Measurements from ENCODE around the gene MASTL.

MASTL gene

DNA sequence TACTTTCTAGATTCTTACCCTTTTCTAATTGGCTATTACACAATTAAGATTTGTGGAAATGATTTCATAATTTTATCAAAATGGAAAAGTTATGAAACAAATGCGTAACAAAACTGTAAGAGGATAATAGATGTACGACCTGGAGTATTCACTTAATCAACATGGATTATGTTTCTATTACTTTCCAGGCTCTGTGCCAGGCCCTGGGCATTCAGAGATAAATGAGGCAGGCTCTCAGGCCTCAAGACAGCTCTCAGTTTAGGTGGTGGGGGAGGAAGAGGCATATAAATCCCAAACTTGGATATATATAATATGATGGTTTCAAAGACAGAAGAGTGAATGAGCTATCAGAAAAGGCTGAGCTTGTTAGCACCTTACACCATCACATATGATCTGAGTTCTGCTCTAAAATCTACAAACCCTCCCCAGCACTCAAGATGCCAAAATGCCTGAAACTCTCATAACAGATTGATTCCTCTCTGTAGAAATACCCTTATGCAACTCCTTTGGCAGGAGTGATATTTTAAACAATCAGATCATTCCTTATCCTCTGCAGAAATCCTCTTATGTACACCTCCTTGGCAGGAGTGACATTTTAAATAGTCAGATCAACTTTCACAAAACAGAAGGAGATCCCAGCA, 42.9 kb downstream of the MASTL start:
- Histone ChIP-seq H3K27ac (replicated peaks) (no peak overlapping the region), H3K4me3 (replicated peaks; ENCODE audit: insufficient read depth, low read length) (no peak overlapping the region), H3K27me3 (ENCODE audit: insufficient read depth, poor library complexity, severe bottlenecking) (no peaks in the 10 kb centered on the region)
- no peak for DNase-seq (ENCODE audit: low read depth in 1 of 2, low spot score in 1 of 2)
- TF ChIP-seq GABPA (IDR thresholded peaks at IDR 0.05; ENCODE audit: low read depth) (no peak), POLR2AphosphoS5 (IDR thresholded peaks at IDR 0.05; ENCODE audit: low read depth) (no peak), SPI1 (IDR thresholded peaks at IDR 0.05; ENCODE audit: borderline replicate concordance, low read depth) (no peak)
- TF ChIP-seq, protein P1, sequence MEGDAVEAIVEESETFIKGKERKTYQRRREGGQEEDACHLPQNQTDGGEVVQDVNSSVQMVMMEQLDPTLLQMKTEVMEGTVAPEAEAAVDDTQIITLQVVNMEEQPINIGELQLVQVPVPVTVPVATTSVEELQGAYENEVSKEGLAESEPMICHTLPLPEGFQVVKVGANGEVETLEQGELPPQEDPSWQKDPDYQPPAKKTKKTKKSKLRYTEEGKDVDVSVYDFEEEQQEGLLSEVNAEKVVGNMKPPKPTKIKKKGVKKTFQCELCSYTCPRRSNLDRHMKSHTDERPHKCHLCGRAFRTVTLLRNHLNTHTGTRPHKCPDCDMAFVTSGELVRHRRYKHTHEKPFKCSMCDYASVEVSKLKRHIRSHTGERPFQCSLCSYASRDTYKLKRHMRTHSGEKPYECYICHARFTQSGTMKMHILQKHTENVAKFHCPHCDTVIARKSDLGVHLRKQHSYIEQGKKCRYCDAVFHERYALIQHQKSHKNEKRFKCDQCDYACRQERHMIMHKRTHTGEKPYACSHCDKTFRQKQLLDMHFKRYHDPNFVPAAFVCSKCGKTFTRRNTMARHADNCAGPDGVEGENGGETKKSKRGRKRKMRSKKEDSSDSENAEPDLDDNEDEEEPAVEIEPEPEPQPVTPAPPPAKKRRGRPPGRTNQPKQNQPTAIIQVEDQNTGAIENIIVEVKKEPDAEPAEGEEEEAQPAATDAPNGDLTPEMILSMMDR (IDR thresholded peaks at IDR 0.05; ENCODE audit: insufficient read depth, low read length), result no peak
- TF ChIP-seq, protein P2, sequence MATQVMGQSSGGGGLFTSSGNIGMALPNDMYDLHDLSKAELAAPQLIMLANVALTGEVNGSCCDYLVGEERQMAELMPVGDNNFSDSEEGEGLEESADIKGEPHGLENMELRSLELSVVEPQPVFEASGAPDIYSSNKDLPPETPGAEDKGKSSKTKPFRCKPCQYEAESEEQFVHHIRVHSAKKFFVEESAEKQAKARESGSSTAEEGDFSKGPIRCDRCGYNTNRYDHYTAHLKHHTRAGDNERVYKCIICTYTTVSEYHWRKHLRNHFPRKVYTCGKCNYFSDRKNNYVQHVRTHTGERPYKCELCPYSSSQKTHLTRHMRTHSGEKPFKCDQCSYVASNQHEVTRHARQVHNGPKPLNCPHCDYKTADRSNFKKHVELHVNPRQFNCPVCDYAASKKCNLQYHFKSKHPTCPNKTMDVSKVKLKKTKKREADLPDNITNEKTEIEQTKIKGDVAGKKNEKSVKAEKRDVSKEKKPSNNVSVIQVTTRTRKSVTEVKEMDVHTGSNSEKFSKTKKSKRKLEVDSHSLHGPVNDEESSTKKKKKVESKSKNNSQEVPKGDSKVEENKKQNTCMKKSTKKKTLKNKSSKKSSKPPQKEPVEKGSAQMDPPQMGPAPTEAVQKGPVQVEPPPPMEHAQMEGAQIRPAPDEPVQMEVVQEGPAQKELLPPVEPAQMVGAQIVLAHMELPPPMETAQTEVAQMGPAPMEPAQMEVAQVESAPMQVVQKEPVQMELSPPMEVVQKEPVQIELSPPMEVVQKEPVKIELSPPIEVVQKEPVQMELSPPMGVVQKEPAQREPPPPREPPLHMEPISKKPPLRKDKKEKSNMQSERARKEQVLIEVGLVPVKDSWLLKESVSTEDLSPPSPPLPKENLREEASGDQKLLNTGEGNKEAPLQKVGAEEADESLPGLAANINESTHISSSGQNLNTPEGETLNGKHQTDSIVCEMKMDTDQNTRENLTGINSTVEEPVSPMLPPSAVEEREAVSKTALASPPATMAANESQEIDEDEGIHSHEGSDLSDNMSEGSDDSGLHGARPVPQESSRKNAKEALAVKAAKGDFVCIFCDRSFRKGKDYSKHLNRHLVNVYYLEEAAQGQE (IDR thresholded peaks at IDR 0.05; ENCODE audit: insufficient replicate concordance, low read depth), result no peak

DNA sequence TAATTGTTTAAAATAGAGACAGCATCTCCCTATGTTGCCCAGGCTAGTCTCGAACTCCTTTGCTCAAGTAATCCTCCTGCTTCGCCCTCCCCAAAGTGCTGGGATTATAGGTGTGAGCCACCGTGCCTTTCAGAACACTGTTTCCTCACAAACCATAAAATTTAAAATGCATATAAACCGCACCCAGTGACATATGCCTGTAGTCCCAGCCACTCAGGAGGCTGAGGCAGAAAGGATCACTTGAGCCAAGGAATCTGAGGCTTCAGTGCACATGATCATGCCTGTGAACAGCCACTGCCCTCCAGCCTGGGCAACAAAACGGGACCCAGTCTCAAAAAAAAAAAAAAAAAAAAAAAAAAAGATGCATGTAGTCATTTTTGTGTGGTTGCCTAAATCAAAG, 48.7 kb downstream of the MASTL start:
- Histone ChIP-seq H3K4me3 (replicated peaks; ENCODE audit: insufficient read depth, low read length) (no peak overlapping the region), H3K27me3 (ENCODE audit: insufficient read depth, poor library complexity, severe bottlenecking) (no peaks in the 10 kb centered on the region), H3K27ac (replicated peaks) (no peak overlapping the region)
- TF ChIP-seq, protein P2 (IDR thresholded peaks at IDR 0.05; ENCODE audit: insufficient replicate concordance, low read depth), result no peak
- TF ChIP-seq GABPA (IDR thresholded peaks at IDR 0.05; ENCODE audit: low read depth), result no peak
- TF ChIP-seq, protein P1 (IDR thresholded peaks at IDR 0.05; ENCODE audit: insufficient read depth, low read length), result no peak
- TF ChIP-seq POLR2AphosphoS5 (IDR thresholded peaks at IDR 0.05; ENCODE audit: low read depth), result no peak
- TF ChIP-seq SPI1 (IDR thresholded peaks at IDR 0.05; ENCODE audit: borderline replicate concordance, low read depth), result no peak
- DNase-seq (ENCODE audit: low read depth in 1 of 2, low spot score in 1 of 2), result no peak

DNA sequence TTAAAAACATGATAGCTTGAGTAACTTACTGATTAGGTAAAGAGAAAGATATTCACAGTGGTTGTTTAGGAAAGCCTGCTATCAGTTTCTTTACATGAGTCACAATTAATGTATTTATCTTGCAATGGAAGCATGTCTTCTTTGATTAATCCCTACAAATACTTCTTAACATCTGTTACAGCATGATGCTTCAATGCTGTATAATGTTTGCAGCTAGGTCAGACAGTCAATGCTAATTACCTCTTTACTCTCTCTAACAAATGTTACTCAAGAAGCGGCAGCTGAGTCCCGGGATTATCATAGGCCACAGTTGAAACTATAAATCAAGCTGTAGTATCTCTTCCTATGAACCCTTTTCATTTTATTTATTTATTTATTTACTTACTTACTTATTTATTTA, 52.2 kb downstream of the MASTL start:
- no peak for DNase-seq (ENCODE audit: low read depth in 1 of 2, low spot score in 1 of 2)
- H3K4me3 ChIP-seq (replicated peaks; ENCODE audit: insufficient read depth, low read length), result no peak overlapping the region
- H3K27ac ChIP-seq (replicated peaks), result no peak overlapping the region
- H3K27me3 ChIP-seq (ENCODE audit: insufficient read depth, poor library complexity, severe bottlenecking), result no peaks in the 10 kb centered on the region
- no peak for TF ChIP-seq GABPA (IDR thresholded peaks at IDR 0.05; ENCODE audit: low read depth)
- no peak for TF ChIP-seq POLR2AphosphoS5 (IDR thresholded peaks at IDR 0.05; ENCODE audit: low read depth)
- no peak for TF ChIP-seq SPI1 (IDR thresholded peaks at IDR 0.05; ENCODE audit: borderline replicate concordance, low read depth)
- TF ChIP-seq, protein P1 (IDR thresholded peaks at IDR 0.05; ENCODE audit: insufficient read depth, low read length), result no peak
- TF ChIP-seq, protein P2 (IDR thresholded peaks at IDR 0.05; ENCODE audit: insufficient replicate concordance, low read depth), result no peak

Measured in HL-60 (cell line).